OCI-LY1 (cell line): ENCODE measurements around the gene SLC38A2.

ENCODE experiments used
- H2AFZ ChIP-seq: fragments of 200-600 bp; sonication (generic), shearing (Covaris generic); 2 replicates; pipeline ENCODE4 v1.6.0; 2014; ENCODE audit warnings: antibody characterized with exemption, mild to moderate bottlenecking, low read length
- H3F3A ChIP-seq: fragments of 200-600 bp; sonication (generic), shearing (Covaris generic); 2 replicates; pipeline ENCODE4 v1.6.0; 2014; ENCODE audit warnings: mild to moderate bottlenecking, antibody characterized with exemption, low read length, moderate library complexity; ENCODE audit not compliant: insufficient read depth
- H3K27ac ChIP-seq: fragments of 200-600 bp; sonication (generic); 2 replicates; pipeline ENCODE4 v1.5.1; 2014; ENCODE audit warnings: low read length, mixed run types, mild to moderate bottlenecking, low read depth; ENCODE audit not compliant: poor library complexity, severe bottlenecking
- H3K27me3 ChIP-seq: fragments of 200-600 bp; sonication (generic); 2 replicates; pipeline ENCODE4 v1.6.0; 2014; ENCODE audit warnings: antibody characterized with exemption, mild to moderate bottlenecking, low read length, moderate library complexity; ENCODE audit not compliant: insufficient read depth
- H3K36me3 ChIP-seq: fragments of 200-600 bp; sonication (generic); 2 replicates; pipeline ENCODE4 v1.6.1; 2014; ENCODE audit warnings: mild to moderate bottlenecking, antibody characterized with exemption, low read length, moderate library complexity, mixed read lengths; ENCODE audit not compliant: insufficient read depth
- H3K4me1 ChIP-seq: fragments of 200-600 bp; sonication (generic); 2 replicates; pipeline ENCODE4 v1.5.1; 2014; ENCODE audit warnings: mild to moderate bottlenecking, low read length, moderate library complexity; ENCODE audit not compliant: insufficient read depth, severe bottlenecking
- H3K4me2 ChIP-seq: fragments of 200-600 bp; sonication (generic), shearing (Covaris generic); 2 replicates; pipeline ENCODE4 v1.6.1; 2014; ENCODE audit warnings: low read length
- H3K4me3 ChIP-seq: fragments of 200-600 bp; sonication (generic); 2 replicates; pipeline ENCODE4 v1.5.1; 2014; ENCODE audit warnings: low read length, low read depth, mild to moderate bottlenecking, mixed read lengths; ENCODE audit not compliant: poor library complexity, severe bottlenecking
- H3K79me2 ChIP-seq: fragments of 200-600 bp; shearing (Covaris generic); 2 replicates; pipeline ENCODE4 v1.6.1; 2016; ENCODE audit warnings: mixed run types, low read length, mixed read lengths; ENCODE audit not compliant: insufficient read depth
- H3K9ac ChIP-seq: fragments of 200-600 bp; sonication (generic), shearing (Covaris generic); 2 replicates; pipeline ENCODE4 v1.6.1; 2014; ENCODE audit warnings: mild to moderate bottlenecking, low read length, mixed read lengths
- H3K9me2 ChIP-seq: fragments of 200-600 bp; sonication (generic), shearing (Covaris generic); 2 replicates; pipeline ENCODE4 v1.6.1; 2014; ENCODE audit warnings: low read depth, mild to moderate bottlenecking, low read length, mixed read lengths
- H3K9me3 ChIP-seq: fragments of 200-600 bp; shearing (Covaris generic); 2 replicates; pipeline ENCODE4 v1.6.1; 2014; ENCODE audit warnings: low read length, mixed read lengths
- H4K20me1 ChIP-seq: fragments of 200-600 bp; sonication (generic), shearing (Covaris generic); 2 replicates; pipeline ENCODE4 v1.6.0; 2016; ENCODE audit warnings: mild to moderate bottlenecking, low read length; ENCODE audit not compliant: insufficient read depth
- EZH2 ChIP-seq: fragments of 200-600 bp; sonication (generic), shearing (Covaris generic); IDR thresholded peaks from 2 replicates; pipeline ENCODE4 v1.8.0; 2017; ENCODE audit warnings: borderline replicate concordance, mixed run types, mild to moderate bottlenecking, antibody characterized with exemption, low read length, moderate library complexity, mixed read lengths
- TF ChIP-seq, protein P1 (sequence below): fragments of 200-600 bp; sonication (generic), shearing (Covaris generic); IDR thresholded peaks from 2 replicates; pipeline ENCODE4 v1.5.1; 2017; ENCODE audit warnings: mild to moderate bottlenecking, antibody characterized with exemption, low read length, moderate library complexity, mixed read lengths

The SLC38A2 gene

GRCh38 chr12:46408441-46408840 is 35.9 kb upstream of the SLC38A2 start:
- no peak overlapping the region for H3K4me3 ChIP-seq
- no peaks in the 10 kb centered on the region for H3K4me1 ChIP-seq
- no peaks in the 10 kb centered on the region for H3K79me2 ChIP-seq
- no peaks in the 10 kb centered on the region for H3K27me3 ChIP-seq
- no peak overlapping the region for H3K27ac ChIP-seq
- H3K36me3 ChIP-seq, result no peaks in the 10 kb centered on the region
- H4K20me1 ChIP-seq, result no peaks in the 10 kb centered on the region
- H3K9me2 ChIP-seq, result no peaks in the 10 kb centered on the region
- no peaks in the 10 kb centered on the region for H3F3A ChIP-seq
- H3K9me3 ChIP-seq, result no peaks in the 10 kb centered on the region
- no peak overlapping the region for H2AFZ ChIP-seq
- no peak for TF ChIP-seq EZH2
- TF ChIP-seq, protein P1, sequence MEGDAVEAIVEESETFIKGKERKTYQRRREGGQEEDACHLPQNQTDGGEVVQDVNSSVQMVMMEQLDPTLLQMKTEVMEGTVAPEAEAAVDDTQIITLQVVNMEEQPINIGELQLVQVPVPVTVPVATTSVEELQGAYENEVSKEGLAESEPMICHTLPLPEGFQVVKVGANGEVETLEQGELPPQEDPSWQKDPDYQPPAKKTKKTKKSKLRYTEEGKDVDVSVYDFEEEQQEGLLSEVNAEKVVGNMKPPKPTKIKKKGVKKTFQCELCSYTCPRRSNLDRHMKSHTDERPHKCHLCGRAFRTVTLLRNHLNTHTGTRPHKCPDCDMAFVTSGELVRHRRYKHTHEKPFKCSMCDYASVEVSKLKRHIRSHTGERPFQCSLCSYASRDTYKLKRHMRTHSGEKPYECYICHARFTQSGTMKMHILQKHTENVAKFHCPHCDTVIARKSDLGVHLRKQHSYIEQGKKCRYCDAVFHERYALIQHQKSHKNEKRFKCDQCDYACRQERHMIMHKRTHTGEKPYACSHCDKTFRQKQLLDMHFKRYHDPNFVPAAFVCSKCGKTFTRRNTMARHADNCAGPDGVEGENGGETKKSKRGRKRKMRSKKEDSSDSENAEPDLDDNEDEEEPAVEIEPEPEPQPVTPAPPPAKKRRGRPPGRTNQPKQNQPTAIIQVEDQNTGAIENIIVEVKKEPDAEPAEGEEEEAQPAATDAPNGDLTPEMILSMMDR, result no peak
- H3K9ac ChIP-seq, result no peak overlapping the region
- H3K4me2 ChIP-seq, result no peak overlapping the region

GRCh38 chr12:46407361-46407760 is 34.8 kb upstream of the SLC38A2 start:
- H3K27me3 ChIP-seq, result no peaks in the 10 kb centered on the region
- no peaks in the 10 kb centered on the region for H3K9me2 ChIP-seq
- H3K4me1 ChIP-seq, result no peaks in the 10 kb centered on the region
- no peak for TF ChIP-seq EZH2
- TF ChIP-seq, protein P1, result no peak
- no peaks in the 10 kb centered on the region for H3K36me3 ChIP-seq
- no peaks in the 10 kb centered on the region for H3K9me3 ChIP-seq
- H2AFZ ChIP-seq, result no peak overlapping the region
- H3K79me2 ChIP-seq, result no peaks in the 10 kb centered on the region
- no peak overlapping the region for H3K4me2 ChIP-seq
- H4K20me1 ChIP-seq, result no peaks in the 10 kb centered on the region
- no peaks in the 10 kb centered on the region for H3F3A ChIP-seq
- no peak overlapping the region for H3K27ac ChIP-seq
- H3K4me3 ChIP-seq, result no peak overlapping the region
- no peak overlapping the region for H3K9ac ChIP-seq

- TF ChIP-seq EZH2, result no peak
- TF ChIP-seq, protein P1, result no peak
- H3K79me2 ChIP-seq, result no peaks in the 10 kb centered on the region
- no peak overlapping the region for H3K4me3 ChIP-seq
- H3K9me3 ChIP-seq, result no peaks in the 10 kb centered on the region
- H3K9ac ChIP-seq, result no peak overlapping the region
- no peaks in the 10 kb centered on the region for H4K20me1 ChIP-seq
- no peaks in the 10 kb centered on the region for H3K4me1 ChIP-seq
- H2AFZ ChIP-seq, result no peak overlapping the region
- no peaks in the 10 kb centered on the region for H3K9me2 ChIP-seq
- H3K27me3 ChIP-seq, result no peaks in the 10 kb centered on the region
- no peak overlapping the region for H3K4me2 ChIP-seq
- no peaks in the 10 kb centered on the region for H3F3A ChIP-seq
- no peaks in the 10 kb centered on the region for H3K36me3 ChIP-seq
- H3K27ac ChIP-seq, result no peak overlapping the region
Measured at GRCh38 chr12:46406352-46407027, 33.9 kb upstream of the SLC38A2 start.
